Stomach (tissue), 9 donors: Measurements from ENCODE around the gene AP2S1. TPM values are rescaled to one million over a fixed set of nuclear protein-coding genes. Genes with fewer than 3 reads are reported as not detected.

Experiments
- DNase-seq, 2 donors: peaks; one replicate each; pipeline versions ENCODE4 v3.0.0 to v3.0.0-alpha.2; 2013 to 2019
- H3K27ac ChIP-seq, 5 donors: fragments of 200-600 bp in 4 of 5; sonication (generic) in 4 of 5; one replicate each; pipeline ENCODE4 v1.5.1; 2013 to 2019; ENCODE audit warnings: mild to moderate bottlenecking in 1 of 5, moderate library complexity in 1 of 5
- H3K27me3 ChIP-seq, 3 donors: fragments of 200-600 bp; sonication (generic); one replicate each; pipeline ENCODE4 v1.5.1; 2017 to 2019; ENCODE audit warnings: mixed run types in 1 of 3
- H3K36me3 ChIP-seq, 4 donors: fragments of 200-600 bp; sonication (generic); 1 replicate in 3 of 4; 2 replicates in 1 of 4; pipeline ENCODE4 v1.5.1; 2016 to 2019
- H3K4me1 ChIP-seq, 4 donors: fragments of 200-600 bp; sonication (generic); one replicate each; pipeline ENCODE4 v1.5.1; 2016 to 2019
- H3K4me3 ChIP-seq, 4 donors: fragments of 200-600 bp; sonication (generic) in 3 of 4; one replicate each; pipeline ENCODE4 v1.5.1; 2016 to 2019; ENCODE audit warnings: mild to moderate bottlenecking in 1 of 4
- H3K9me3 ChIP-seq, 4 donors: fragments of 200-600 bp; sonication (generic); one replicate each; pipeline ENCODE4 v1.5.1; 2016 to 2019
- EP300 ChIP-seq: sonication (generic); formaldehyde crosslinking; IDR thresholded peaks from one replicate; pipeline ENCODE4 v1.6.1; 2017; ENCODE audit warnings: antibody characterized with exemption
- POLR2A ChIP-seq, 4 donors: fragments of 450-650 bp; IDR thresholded peaks; one replicate each; pipeline ENCODE4 v1.6.1; 2016; ENCODE audit warnings: antibody characterized with exemption in 4 of 4, control low read depth in 2 of 4, mild to moderate bottlenecking in 1 of 4, moderate library complexity in 1 of 4
- POLR2AphosphoS5 ChIP-seq, 3 donors: sonication (generic); formaldehyde crosslinking; IDR thresholded peaks; one replicate each; pipeline ENCODE4 v1.6.1; 2016; ENCODE audit warnings: antibody characterized with exemption in 3 of 3
- WGBS, 5 donors: extraction: QIAGEN DNeasy Blood & Tissue Kit in 3 of 5; methylation state at CpG; one replicate each; pipeline versions ENCODE4 v1.1.5 to v1.1.7; 2013 to 2018; 5-methylcytosine and 5-hydroxymethylcytosine counted together
- intact Hi-C: fragments of 100-400 bp; cut with DNase I; formaldehyde crosslinking; loops from one replicate; pipeline ENCODE4 v1.15.1; 2023; ENCODE audit warnings: low total_unique reads
- polyA plus RNA-seq, 3 donors: library from polyadenylated mRNA; stranded (reverse); fragments of 200-250 nt; gene quantifications; one replicate each; pipeline ENCODE4 v1.2.3, GENCODE V29; 2013
- total RNA-seq, 5 donors: library from RNA; depleted of rRNA; stranded (reverse); fragments of >200 nt; gene quantifications; one replicate each; pipeline versions ENCODE4 v1.1.0 to v1.2.3, GENCODE V29; 2014 to 2016
- TF ChIP-seq, protein P1 (sequence below), 7 experiments: fragments of 450-650 bp in 4 of 7; fragments of 200-600 bp in 3 of 7; sonication (generic) in 3 of 7; IDR thresholded peaks; one replicate each; pipeline ENCODE4 v1.5.1; 2016 to 2019; ENCODE audit warnings: antibody characterized with exemption in 7 of 7, control low read depth in 2 of 7, mild to moderate bottlenecking in 1 of 7
- donor health status: healthy with polysubstance abuse.
- donor health status: Bipolar disorder and iron deficiency.
- donor health status: healthy.

The AP2S1 gene
- total and polyA plus RNA-seq, 8 donors: 4.9 to 191 (median 96.1) TPM

- TF ChIP-seq, protein P1, sequence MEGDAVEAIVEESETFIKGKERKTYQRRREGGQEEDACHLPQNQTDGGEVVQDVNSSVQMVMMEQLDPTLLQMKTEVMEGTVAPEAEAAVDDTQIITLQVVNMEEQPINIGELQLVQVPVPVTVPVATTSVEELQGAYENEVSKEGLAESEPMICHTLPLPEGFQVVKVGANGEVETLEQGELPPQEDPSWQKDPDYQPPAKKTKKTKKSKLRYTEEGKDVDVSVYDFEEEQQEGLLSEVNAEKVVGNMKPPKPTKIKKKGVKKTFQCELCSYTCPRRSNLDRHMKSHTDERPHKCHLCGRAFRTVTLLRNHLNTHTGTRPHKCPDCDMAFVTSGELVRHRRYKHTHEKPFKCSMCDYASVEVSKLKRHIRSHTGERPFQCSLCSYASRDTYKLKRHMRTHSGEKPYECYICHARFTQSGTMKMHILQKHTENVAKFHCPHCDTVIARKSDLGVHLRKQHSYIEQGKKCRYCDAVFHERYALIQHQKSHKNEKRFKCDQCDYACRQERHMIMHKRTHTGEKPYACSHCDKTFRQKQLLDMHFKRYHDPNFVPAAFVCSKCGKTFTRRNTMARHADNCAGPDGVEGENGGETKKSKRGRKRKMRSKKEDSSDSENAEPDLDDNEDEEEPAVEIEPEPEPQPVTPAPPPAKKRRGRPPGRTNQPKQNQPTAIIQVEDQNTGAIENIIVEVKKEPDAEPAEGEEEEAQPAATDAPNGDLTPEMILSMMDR (IDR thresholded peaks at IDR 0.05): no peak
- TF ChIP-seq POLR2AphosphoS5 (IDR thresholded peaks at IDR 0.05): no peak
- no peak for TF ChIP-seq EP300
- no peak for TF ChIP-seq POLR2A (IDR thresholded peaks at IDR 0.05)
- 1 to 2% (median 1%) methylated on average over 24 to 78 of the region's 91 CpGs for WGBS, 5 donors
- intact Hi-C loops: loop anchor here (5.0 kb wide), 1 partner anchor 131 kb away; no protein-coding TSS in a partner anchor
- DNase-seq: peak in 1 of 2 donors; percentile 65
- peak within 1 kb of the TSS; percentile 95 to 99 (median 97) for H3K27ac ChIP-seq
- peak within 1 kb of the TSS; percentile 80 to 95 (median 91) for H3K4me3 ChIP-seq
- no peaks in the 10 kb centered on the region for H3K9me3 ChIP-seq
- peaks cover 48 to 64% (median 63%) of the 10 kb centered on the region in 4 donors for H3K4me1 ChIP-seq
- H3K36me3 ChIP-seq: no peaks in the 10 kb centered on the region
- no peaks in the 10 kb centered on the region for H3K27me3 ChIP-seq
Measured at GRCh38 chr19:46860846-46861690, 10.4 kb upstream of the AP2S1 start, which contains the start of gene ARHGAP35. Gene ARHGAP35 (plus strand): TSS chr19:46860997. CDS start chr19:46918676, 57,679 bp downstream.

DNA sequence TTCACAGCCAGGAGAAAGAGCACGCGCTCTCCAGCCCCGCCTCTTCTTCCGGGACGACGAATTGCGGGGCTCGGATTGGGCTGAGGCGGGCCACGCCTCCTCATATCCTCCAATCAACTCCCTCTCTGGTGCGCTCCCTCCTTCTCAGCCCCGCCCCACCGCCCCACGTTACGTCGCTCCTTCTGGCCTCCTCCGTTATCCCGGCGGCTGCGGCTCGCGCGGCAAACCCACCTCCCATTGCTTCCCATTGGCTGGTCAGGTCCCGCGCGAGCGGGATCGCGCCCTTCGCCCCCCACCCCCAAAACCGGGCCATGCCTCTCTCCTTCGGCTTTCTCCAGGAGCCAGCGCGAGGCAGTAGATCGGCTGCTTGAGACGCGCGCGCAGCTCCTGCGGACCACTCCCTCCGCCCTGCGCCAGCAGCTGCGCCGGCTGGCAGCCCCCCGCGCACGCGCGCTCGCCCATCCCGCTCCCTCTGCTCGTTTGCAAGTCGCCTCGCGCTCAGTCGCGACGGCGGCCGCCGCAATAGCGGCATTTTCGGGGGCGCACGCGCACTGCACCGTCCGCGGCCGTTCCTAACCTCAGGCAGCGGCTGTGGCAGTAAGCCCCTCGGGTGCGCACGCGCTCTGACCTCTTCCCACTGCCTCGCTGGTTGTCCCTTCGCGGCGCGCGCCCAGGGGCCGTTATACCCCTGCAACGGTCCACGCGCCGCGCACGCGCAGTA, 9.6 kb upstream of the AP2S1 start:
- Histone ChIP-seq H3K36me3 (no peaks in the 10 kb centered on the region), H3K27ac (peak overlapping the region; percentile 95 to 99 (median 97)), H3K9me3 (no peaks in the 10 kb centered on the region), H3K4me1 (peaks cover 41 to 64% (median 62%) of the 10 kb centered on the region in 4 donors), H3K4me3 (peak overlapping the region; percentile 80 to 95 (median 91)), H3K27me3 (no peaks in the 10 kb centered on the region)
- peak; percentile 98 to 99 for DNase-seq
- TF ChIP-seq, protein P1 (IDR thresholded peaks at IDR 0.05): no peak
- TF ChIP-seq EP300 (no peak), POLR2AphosphoS5 (IDR thresholded peaks at IDR 0.05) (peak; percentile 3 to 44 (median 44)), POLR2A (IDR thresholded peaks at IDR 0.05) (no peak)
- intact Hi-C loops: loop anchor here (5.0 kb wide), 1 partner anchor 132 kb away; no protein-coding TSS in a partner anchor
- 0% methylated on average over 31 to 89 of the region's 89 CpGs for WGBS, 5 donors

- intact Hi-C loops: loop anchor here (5.0 kb wide), 1 partner anchor 133 kb away; no protein-coding TSS in a partner anchor
- WGBS, 5 donors: 15 to 17% (median 16%) methylated on average over 18 of the region's 18 CpGs
- TF ChIP-seq POLR2A (IDR thresholded peaks at IDR 0.05) (no peak), POLR2AphosphoS5 (IDR thresholded peaks at IDR 0.05) (no peak), EP300 (no peak)
- TF ChIP-seq, protein P1 (IDR thresholded peaks at IDR 0.05): no peak
- Histone ChIP-seq H3K36me3 (no peaks in the 10 kb centered on the region), H3K4me1 (peaks cover 35 to 58% (median 56%) of the 10 kb centered on the region in 4 donors), H3K27ac (peak overlapping the region; percentile 95 to 99 (median 97)), H3K27me3 (no peaks in the 10 kb centered on the region), H3K4me3 (peak overlapping the region; percentile 80 to 95 (median 91)), H3K9me3 (no peaks in the 10 kb centered on the region)
- DNase-seq: peak in 1 of 2 donors; percentile 46
Measured at GRCh38 chr19:46859637-46860124, 9.0 kb upstream of the AP2S1 start.
